Smooth muscle cell (in vitro differentiated cells): ENCODE data around the gene MAP1B. TPM values are rescaled to one million over a fixed set of nuclear protein-coding genes. Genes with fewer than 3 reads are reported as not detected.
A peak's percentile ranks its signal among the peaks of the same experiment; 100 is the strongest.

Experiments
- DNase-seq: peaks from one replicate; lab custom pipeline; 2025; ENCODE audit not compliant: unreplicated experiment; lab: John Stamatoyannopoulos, UW
- H2AFZ ChIP-seq: fragments of 200-600 bp; sonication (generic); 2 replicates; pipeline ENCODE4 v1.6.0; 2016; ENCODE audit warnings: antibody characterized with exemption, low read depth, mild to moderate bottlenecking
- H3F3A ChIP-seq: fragments of 200-600 bp; sonication (generic); 2 replicates; pipeline ENCODE4 v1.6.0; 2017; ENCODE audit warnings: antibody characterized with exemption, low read depth
- H3K27ac ChIP-seq: fragments of 200-600 bp; sonication (generic); 2 replicates; pipeline ENCODE4 v1.5.1; 2016; ENCODE audit warnings: low read depth, mild to moderate bottlenecking
- H3K27me3 ChIP-seq: fragments of 200-600 bp; sonication (generic); 2 replicates; pipeline ENCODE4 v1.6.1; 2016; ENCODE audit warnings: low read depth, mild to moderate bottlenecking
- H3K36me3 ChIP-seq: fragments of 200-600 bp; sonication (generic); 2 replicates; pipeline ENCODE4 v1.5.1; 2016; ENCODE audit warnings: low read depth
- H3K4me1 ChIP-seq: fragments of 200-600 bp; sonication (generic); 2 replicates; pipeline ENCODE4 v1.5.1; 2016; ENCODE audit warnings: low read depth
- H3K4me2 ChIP-seq: fragments of 200-600 bp; sonication (generic); 2 replicates; pipeline ENCODE4 v1.6.0; 2016; ENCODE audit warnings: mild to moderate bottlenecking
- H3K4me3 ChIP-seq: fragments of 200-600 bp; sonication (generic); 2 replicates; pipeline ENCODE4 v1.5.1; 2016; ENCODE audit warnings: mild to moderate bottlenecking
- H3K79me2 ChIP-seq: fragments of 200-600 bp; sonication (generic); 2 replicates; pipeline ENCODE4 v1.6.0; 2016; ENCODE audit warnings: low read depth, mild to moderate bottlenecking
- H3K9ac ChIP-seq: fragments of 200-600 bp; sonication (generic); 2 replicates; pipeline ENCODE4 v1.6.0; 2016; ENCODE audit warnings: low read depth
- H3K9me3 ChIP-seq: fragments of 200-600 bp; sonication (generic); replicated peaks from 2 replicates; pipeline ENCODE4 v1.5.1; 2016; ENCODE audit warnings: low read depth
- H4K20me1 ChIP-seq: fragments of 200-600 bp; sonication (generic); 2 replicates; pipeline ENCODE4 v1.6.0; 2016; ENCODE audit warnings: low read depth
- CTCF ChIP-seq: fragments of 200-600 bp; sonication (generic); IDR thresholded peaks from 2 replicates; pipeline ENCODE4 v1.5.1; 2017; ENCODE audit warnings: borderline replicate concordance, mild to moderate bottlenecking, antibody characterized with exemption; ENCODE audit not compliant: insufficient read depth, poor library complexity, severe bottlenecking
- WGBS: methylation state at CpG from one replicate; pipeline ENCODE4 v1.1.7; 2016; ENCODE audit warnings: low lambda C conversion rate; 5-methylcytosine and 5-hydroxymethylcytosine counted together
- polyA plus RNA-seq: library from polyadenylated mRNA; unstranded; fragments of >200 nt; fragmentation: Nextera tagmentation; extraction: Ambion mirVana; gene quantifications from 2 replicates; pipeline ENCODE4 v1.2.1, GENCODE V29; 2016
- total RNA-seq: library from RNA; depleted of rRNA; stranded (reverse); fragments of >200 nt; gene quantifications from 2 replicates; pipeline ENCODE4 v1.2.3, GENCODE V29; 2014

MAP1B gene
- total and polyA plus RNA-seq, 2 experiments from 2014 or later = 111 to 143 TPM

GRCh38 chr5:72064801-72065570 is 42.3 kb upstream of the MAP1B start:
- no peak overlapping the region for H3K4me2 ChIP-seq
- H3F3A ChIP-seq = peaks cover 21% of the 10 kb centered on the region
- H3K27me3 ChIP-seq = no peaks in the 10 kb centered on the region
- 88% methylated on average over 3 of the region's 3 CpGs for WGBS
- DNase-seq = no peak
- no peaks in the 10 kb centered on the region for H3K36me3 ChIP-seq
- H3K9ac ChIP-seq = no peak overlapping the region
- H3K4me1 ChIP-seq = peaks cover 25% of the 10 kb centered on the region
- H3K9me3 ChIP-seq = no peaks in the 10 kb centered on the region
- no peak overlapping the region for H2AFZ ChIP-seq
- H3K79me2 ChIP-seq = no peaks in the 10 kb centered on the region
- TF ChIP-seq CTCF = no peak
- no peak overlapping the region for H3K4me3 ChIP-seq
- no peaks in the 10 kb centered on the region for H4K20me1 ChIP-seq
- peak overlapping the region; percentile 36 for H3K27ac ChIP-seq

- no peak for TF ChIP-seq CTCF
- Histone ChIP-seq H3K4me3 (no peak overlapping the region), H4K20me1 (no peaks in the 10 kb centered on the region), H3K9me3 (no peaks in the 10 kb centered on the region), H3K4me2 (peak overlapping the region; percentile 65), H3K9ac (no peak overlapping the region), H3K36me3 (no peaks in the 10 kb centered on the region), H3K27me3 (no peaks in the 10 kb centered on the region), H3K4me1 (peaks cover 25% of the 10 kb centered on the region), H3F3A (peaks cover 21% of the 10 kb centered on the region), H3K79me2 (no peaks in the 10 kb centered on the region), H3K27ac (peak overlapping the region; percentile 36), H2AFZ (no peak overlapping the region)
- DNase-seq = no peak
- WGBS = 17% methylated on average over 4 of the region's 4 CpGs
These were observed 41.5 kb upstream of the MAP1B start for GRCh38 chr5:72065751-72066255.

GRCh38 chr5:72066705-72067107 is 40.6 kb upstream of the MAP1B start:
- no peaks in the 10 kb centered on the region for H3K9me3 ChIP-seq
- no peaks in the 10 kb centered on the region for H3K36me3 ChIP-seq
- H3K4me2 ChIP-seq = peak overlapping the region; percentile 76
- WGBS = 0% methylated on average over 3 of the region's 3 CpGs
- H3K27me3 ChIP-seq = no peaks in the 10 kb centered on the region
- TF ChIP-seq CTCF = no peak
- no peak for DNase-seq
- peak overlapping the region; percentile 90 for H3K27ac ChIP-seq
- H3K9ac ChIP-seq = peak overlapping the region; percentile 42
- peaks cover 21% of the 10 kb centered on the region for H3F3A ChIP-seq
- H3K4me1 ChIP-seq = peaks cover 25% of the 10 kb centered on the region
- H2AFZ ChIP-seq = no peak overlapping the region
- H3K79me2 ChIP-seq = no peaks in the 10 kb centered on the region
- no peak overlapping the region for H3K4me3 ChIP-seq
- H4K20me1 ChIP-seq = no peaks in the 10 kb centered on the region
